ENCODE measurements around the gene SSR1. TPM values are rescaled to one million over a fixed set of nuclear protein-coding genes. Genes with fewer than 3 reads are reported as not detected.

The SSR1 gene
- total and polyA plus RNA-seq, 2 donors from 2014 or later: 40.4 to 163 TPM

DNA sequence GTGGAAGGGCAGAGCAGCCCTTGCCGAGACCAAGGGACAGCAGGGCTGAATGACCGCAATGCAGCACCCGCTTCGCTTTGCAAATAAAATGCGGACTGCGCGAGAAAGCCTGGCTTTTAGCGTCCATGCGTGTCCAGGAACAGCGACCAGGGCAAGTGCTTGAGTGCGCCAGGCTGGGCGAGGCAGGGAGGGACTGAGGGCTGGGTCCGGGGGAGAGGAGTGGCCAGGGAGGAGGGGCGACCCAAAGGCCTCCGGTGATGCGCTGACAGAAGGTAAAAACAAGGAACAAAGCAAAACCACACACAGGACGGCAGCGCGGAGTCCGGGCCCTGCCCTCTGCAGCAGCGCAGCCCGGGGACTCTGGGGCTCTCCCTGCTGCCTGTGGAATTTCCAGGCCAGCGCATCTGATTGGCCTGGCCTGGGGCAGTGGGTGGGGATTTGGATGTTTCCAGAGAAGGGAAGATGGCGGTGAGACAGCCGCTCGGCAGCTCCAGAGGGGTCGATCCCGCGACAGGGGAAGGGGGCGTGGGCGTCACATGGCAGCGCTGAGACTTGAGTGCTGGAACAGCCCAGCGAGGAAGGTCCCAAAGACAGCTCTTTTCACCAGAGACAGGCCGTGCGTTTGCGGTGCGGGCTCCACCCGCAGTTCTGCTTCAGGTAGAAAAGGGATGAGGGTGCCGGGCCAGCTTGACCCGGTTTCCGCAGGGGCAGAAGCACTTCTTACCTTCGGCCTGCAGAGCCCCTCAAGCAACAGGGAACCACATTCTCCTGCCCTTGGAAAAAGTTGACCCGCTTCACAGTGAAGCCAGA is 51.8 kb downstream of the SSR1 start:
- H3K27me3 ChIP-seq (ENCODE audit: control insufficient read depth, insufficient read depth, low read length): no peaks in the 10 kb centered on the region
- peak overlapping the region; percentile 16 to 91 (median 81) for H3K9ac ChIP-seq (ENCODE audit: low read length in 3 of 3)
- peaks cover 0 to 19% (median 14%) of the 10 kb centered on the region in 3 donors for H3K4me1 ChIP-seq (ENCODE audit: control insufficient read depth in 2 of 3, insufficient read depth in 2 of 3, low read depth in 1 of 3, low read length in 3 of 3)
- peak overlapping the region; percentile 78 to 92 (median 86) for H3K4me3 ChIP-seq (ENCODE audit: low read length in 3 of 3)
- FAIRE-seq (no peak), DNase-seq (peak; percentile 94 to 97 (median 95))
- intact Hi-C loops (cut with DNase I): no loop called here
- peak overlapping the region; percentile 80 to 85 for H3K27ac ChIP-seq (ENCODE audit: low read depth in 2 of 2, low read length in 2 of 2)
- H3K36me3 ChIP-seq (ENCODE audit: control insufficient read depth in 2 of 3, insufficient read depth in 3 of 3, low read length in 3 of 3): no peaks in the 10 kb centered on the region
- peaks cover 0 to 3% (median 0%) of the 10 kb centered on the region in 3 donors for H3K9me3 ChIP-seq (ENCODE audit: control insufficient read depth in 2 of 3, insufficient read depth in 1 of 3, low read length in 3 of 3)
- TF ChIP-seq CTCF (IDR thresholded peaks at IDR 0.05; ENCODE audit: borderline replicate concordance, extremely low read depth, insufficient read depth): no peak

DNA sequence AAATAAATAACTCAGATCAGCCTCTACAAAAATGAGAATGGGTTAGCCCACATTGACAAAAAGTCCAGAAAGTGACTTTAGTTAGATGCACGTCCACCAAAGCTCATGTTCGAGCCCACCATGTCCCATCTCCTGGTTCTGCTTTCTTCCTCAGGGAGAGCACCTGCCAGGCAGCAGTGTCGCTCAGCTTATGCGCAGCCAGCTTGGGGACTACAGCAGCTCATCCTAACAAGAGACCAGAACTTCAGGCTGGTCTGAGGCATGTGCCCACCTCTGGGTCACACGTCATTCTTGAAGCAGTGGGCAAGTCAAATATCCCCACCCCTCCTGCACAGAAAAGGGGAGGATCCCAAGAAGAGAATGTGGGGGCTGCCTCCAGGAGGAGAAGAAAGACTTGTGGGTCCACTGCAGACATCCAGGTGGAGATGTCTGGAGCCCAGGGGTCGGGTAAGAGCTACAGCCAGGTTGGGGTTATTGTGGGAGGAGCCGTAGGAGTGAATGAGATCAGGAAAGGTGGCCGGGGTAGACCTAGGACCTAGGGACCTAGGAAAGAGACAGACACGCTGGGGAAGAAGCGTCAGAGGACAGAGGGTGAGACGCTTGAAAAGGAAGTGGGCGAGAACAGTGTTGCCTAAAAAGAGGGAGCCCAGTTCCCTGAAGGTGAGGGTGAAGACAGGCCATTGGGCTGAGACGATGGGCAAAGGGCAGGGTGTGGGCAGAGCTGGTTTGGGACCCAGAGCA is 52.5 kb downstream of the SSR1 start:
- Histone ChIP-seq H3K27ac (ENCODE audit: low read depth in 2 of 2, low read length in 2 of 2) (peak overlapping the region; percentile 80 to 85), H3K4me3 (ENCODE audit: low read length in 3 of 3) (peak overlapping the region; percentile 78 to 92 (median 86)), H3K9ac (ENCODE audit: low read length in 3 of 3) (peak overlapping the region; percentile 16 to 91 (median 81)), H3K27me3 (ENCODE audit: control insufficient read depth, insufficient read depth, low read length) (no peaks in the 10 kb centered on the region), H3K36me3 (ENCODE audit: control insufficient read depth in 2 of 3, insufficient read depth in 3 of 3, low read length in 3 of 3) (no peaks in the 10 kb centered on the region), H3K4me1 (ENCODE audit: control insufficient read depth in 2 of 3, insufficient read depth in 2 of 3, low read depth in 1 of 3, low read length in 3 of 3) (peaks cover 0 to 19% (median 14%) of the 10 kb centered on the region in 3 donors), H3K9me3 (ENCODE audit: control insufficient read depth in 2 of 3, insufficient read depth in 1 of 3, low read length in 3 of 3) (peaks cover 0 to 9% (median 0%) of the 10 kb centered on the region in 3 donors)
- intact Hi-C loops (cut with DNase I): no loop called here
- TF ChIP-seq CTCF (IDR thresholded peaks at IDR 0.05; ENCODE audit: borderline replicate concordance, extremely low read depth, insufficient read depth): no peak
- no peak for FAIRE-seq
- DNase-seq: peak in 3 of 5 donors; percentile 31 to 50 (median 35)

DNA sequence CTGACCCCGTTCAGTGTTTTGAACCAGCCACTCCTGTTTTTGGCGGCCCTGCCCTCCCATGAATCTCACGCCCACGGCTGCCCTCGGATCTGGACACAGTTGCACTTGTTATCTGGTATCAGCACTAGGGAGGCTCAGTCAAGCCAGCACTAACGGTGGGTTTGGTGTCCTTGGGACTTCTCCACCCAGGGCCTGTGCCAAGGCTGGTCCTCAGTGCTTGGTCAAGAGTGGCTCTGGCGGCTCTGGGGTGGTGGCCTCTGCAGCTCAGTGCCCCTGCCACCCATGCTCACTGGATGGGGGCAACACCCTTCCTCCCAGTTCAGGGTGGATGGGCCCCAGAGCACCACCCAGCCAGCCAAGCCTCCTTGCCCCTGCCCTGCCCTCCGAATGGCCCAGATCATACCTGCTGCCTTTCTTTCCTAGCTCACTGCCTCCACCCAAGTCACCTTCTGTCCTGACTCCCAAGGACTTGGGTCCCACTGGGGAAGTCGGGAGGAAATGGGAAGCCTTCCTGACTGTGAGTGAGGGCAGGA is 54.7 kb downstream of the SSR1 start:
- DNase-seq (peak in 1 of 5 donors; percentile 37), FAIRE-seq (no peak)
- Histone ChIP-seq H3K4me1 (ENCODE audit: control insufficient read depth in 2 of 3, insufficient read depth in 2 of 3, low read depth in 1 of 3, low read length in 3 of 3) (peaks cover 0 to 21% (median 19%) of the 10 kb centered on the region in 3 donors), H3K36me3 (ENCODE audit: control insufficient read depth in 2 of 3, insufficient read depth in 3 of 3, low read length in 3 of 3) (no peaks in the 10 kb centered on the region), H3K27me3 (ENCODE audit: control insufficient read depth, insufficient read depth, low read length) (no peaks in the 10 kb centered on the region), H3K9ac (ENCODE audit: low read length in 3 of 3) (peak overlapping the region in 1 of 3 donors; percentile 5), H3K4me3 (ENCODE audit: low read length in 3 of 3) (no peak overlapping the region), H3K27ac (ENCODE audit: low read depth in 2 of 2, low read length in 2 of 2) (peak overlapping the region in 1 of 2 donors; percentile 51), H3K9me3 (ENCODE audit: control insufficient read depth in 2 of 3, insufficient read depth in 1 of 3, low read length in 3 of 3) (peaks cover 0 to 10% (median 0%) of the 10 kb centered on the region in 3 donors)
- intact Hi-C loops (cut with DNase I): no loop called here
- TF ChIP-seq CTCF (IDR thresholded peaks at IDR 0.05; ENCODE audit: borderline replicate concordance, extremely low read depth, insufficient read depth): no peak

Data from kidney (tissue), 14 donors.